DMS153 (cell line): Measurements from ENCODE around the gene FAM110C.
"Not testable (repeated sequence)": the region's sequence is repeated elsewhere in the genome, so short reads cannot be mapped to it uniquely, and the experiment has no call there.

Experiments used
- DNase-seq: peaks from one replicate; lab custom pipeline; 2025; lab: John Stamatoyannopoulos, UW

Gene FAM110C

GRCh38 chr2:42788-43187, 3.5 kb downstream of the FAM110C start:
- no peak for DNase-seq

- DNase-seq: no peak
Observed at GRCh38 chr2:40465-40864, 5.8 kb downstream of the FAM110C start.

- no peak for DNase-seq
Observed at GRCh38 chr2:38155-38554, 8.2 kb downstream of the FAM110C start.

GRCh38 chr2:36318-36717, 10.0 kb downstream of the FAM110C start:
- DNase-seq: no peak

DNA sequence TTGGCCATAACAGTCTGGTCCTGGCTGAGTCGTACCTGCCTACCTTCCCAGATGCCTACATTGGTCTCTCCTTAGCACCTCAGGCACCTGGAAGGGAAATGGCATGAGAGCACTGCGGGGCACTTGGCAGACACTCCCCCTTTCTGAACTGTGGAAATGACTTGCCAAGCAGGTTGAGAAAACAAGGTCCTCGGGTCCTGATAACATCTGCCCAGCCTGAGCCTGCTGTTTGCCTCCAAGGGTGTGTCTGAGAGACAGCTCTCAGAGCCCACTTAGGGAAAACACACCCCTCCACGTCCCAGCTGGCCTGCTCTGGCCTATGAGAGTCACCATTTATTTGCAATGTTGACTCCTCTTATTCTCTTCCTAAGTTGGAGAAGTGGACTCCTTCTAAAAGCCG, 10.5 kb downstream of the FAM110C start:
- DNase-seq: peak; percentile 54

DNA sequence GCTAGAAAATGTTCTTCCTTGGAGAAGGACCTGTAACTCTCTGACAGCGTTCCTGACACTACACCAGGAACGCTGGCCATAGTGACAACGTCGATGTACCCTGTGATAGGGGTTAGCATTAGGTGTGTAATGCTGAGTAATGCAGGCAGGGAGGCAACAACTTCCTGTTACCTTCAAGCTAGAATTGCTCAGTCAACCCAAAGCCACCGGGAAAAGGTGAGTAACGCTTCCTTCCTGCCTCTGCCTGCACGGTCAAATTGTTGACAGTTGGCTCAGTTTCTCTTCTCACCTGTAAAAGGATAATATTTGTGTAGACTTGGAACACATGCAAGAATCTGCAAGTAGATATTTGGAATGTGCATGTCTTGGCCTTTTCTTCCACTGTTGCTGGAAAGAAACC, 12.7 kb downstream of the FAM110C start:
- no peak for DNase-seq

DNA sequence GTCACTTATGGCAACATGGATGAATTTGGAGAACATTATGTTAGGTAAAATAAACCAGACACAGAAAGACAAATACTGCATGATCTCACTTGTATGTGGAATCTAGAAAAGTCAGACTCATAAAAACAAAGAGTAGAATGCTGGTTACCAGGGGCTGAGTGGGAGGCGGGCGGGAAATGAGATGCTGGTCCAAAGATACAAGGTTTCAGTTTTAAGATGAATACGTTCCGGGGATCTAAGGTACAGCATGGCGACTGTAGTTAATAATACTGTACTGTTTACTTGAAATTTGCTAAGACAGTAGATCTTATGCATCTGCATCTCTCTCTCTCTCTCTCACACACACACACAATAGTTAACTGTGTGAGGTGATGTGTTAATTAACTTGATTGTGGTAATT, 14.2 kb downstream of the FAM110C start:
- DNase-seq: no peak

DNA sequence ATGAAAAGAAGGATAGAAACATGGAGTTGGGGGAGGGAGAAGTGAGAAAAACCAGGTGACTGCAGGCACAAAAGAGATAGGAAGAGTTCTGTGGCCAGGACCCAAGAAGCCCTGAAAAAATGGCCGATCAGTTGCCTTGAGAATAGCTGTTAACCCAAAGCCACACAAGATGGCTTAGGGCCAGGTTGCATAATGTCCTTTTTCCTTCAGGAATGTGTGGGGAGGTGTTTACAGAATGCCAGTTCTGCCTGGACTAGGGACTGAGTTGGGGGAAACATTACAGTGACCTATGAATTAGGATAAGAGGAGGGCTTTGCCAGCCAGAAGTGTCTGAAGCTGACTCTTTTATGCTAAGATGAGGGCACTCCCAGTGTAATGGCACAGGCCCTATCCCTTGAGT, 17.1 kb downstream of the FAM110C start:
- no peak for DNase-seq

- no peak for DNase-seq
Observed at GRCh38 chr2:28406-28975, 17.8 kb downstream of the FAM110C start.

- DNase-seq: no peak
Observed at GRCh38 chr2:26891-27290, 19.4 kb downstream of the FAM110C start.

DNA sequence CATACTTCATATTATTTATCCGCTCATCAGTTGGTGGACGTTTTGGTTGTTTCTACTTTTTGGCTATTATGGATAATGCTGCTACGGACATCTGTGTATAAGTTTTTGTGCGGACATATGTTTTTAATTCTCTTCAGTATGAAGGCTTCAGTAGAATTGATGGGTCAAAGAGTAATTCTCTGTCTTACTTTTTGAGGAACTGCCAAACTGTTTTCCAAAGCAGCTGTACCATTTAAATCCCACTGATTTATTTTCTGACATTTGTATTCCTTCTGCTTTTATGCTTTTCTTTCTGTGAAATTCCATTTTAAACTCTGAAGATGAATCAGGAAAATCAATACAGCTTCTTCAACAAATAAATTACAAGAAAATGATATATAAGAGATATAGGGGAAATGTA, 20.8 kb downstream of the FAM110C start:
- DNase-seq: no peak

DNA sequence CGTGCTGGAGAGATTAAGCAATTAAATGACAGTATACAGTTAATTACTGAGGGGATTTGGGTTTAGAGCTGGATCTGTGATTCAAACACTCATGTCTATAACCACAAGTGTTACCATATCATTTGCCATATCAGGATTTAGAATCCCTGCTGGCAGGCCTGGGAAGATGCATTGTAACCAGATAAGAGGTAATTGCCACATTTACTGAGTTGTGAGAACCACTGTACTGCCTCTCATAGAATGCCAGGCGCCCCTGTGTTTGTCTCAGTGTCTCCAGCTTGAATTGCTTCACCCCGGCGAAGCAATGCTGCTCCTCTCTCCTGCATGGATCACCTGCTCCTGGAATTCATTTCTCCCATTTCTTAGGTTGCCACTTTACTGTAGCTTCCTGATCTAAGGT, 21.7 kb downstream of the FAM110C start:
- DNase-seq: not testable (repeated sequence)

DNA sequence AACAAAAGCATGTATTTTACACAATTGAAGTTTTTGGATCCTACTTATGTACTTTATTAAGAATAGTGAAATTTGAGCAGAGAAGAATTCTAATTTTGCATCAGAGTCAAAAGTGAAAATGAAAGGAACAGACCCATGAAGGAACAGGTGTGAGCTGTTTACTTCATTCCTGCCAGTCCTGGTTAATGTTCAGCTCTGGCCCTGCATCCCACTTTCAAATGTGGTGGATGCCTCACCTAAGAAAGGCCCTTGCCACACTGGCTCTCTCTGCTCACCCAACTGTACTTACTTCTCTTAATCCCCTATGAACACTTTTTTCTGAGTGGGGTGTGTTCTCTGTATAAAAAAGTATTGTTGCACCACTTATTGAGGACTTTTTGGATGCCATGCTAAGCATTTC, 22.2 kb downstream of the FAM110C start:
- DNase-seq: no peak

GRCh38 chr2:23283-23682, 23.0 kb downstream of the FAM110C start:
- DNase-seq: no peak

GRCh38 chr2:22244-22643, 24.1 kb downstream of the FAM110C start:
- not testable (repeated sequence) for DNase-seq

- DNase-seq: peak; percentile 4
Observed at GRCh38 chr2:20259-20658, 26.0 kb downstream of the FAM110C start.

DNA sequence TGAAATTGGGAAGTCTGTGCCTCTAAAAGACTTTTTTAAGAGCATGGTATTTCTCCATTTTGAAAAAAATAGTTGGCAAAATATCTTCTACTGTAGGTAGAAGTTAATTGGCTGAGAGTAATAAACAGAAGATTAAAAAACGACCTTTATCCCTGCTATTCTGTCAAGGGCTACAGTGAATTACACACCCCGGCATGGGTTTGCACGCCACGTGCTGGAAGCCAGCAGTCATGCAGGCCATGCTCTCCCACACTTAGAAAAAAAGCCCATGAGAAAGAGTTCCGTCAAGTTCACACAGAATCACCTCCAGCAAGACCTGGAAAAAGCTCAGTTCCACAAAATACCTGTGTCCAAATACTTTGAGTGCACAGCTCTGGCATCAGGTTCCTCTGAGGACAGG, 26.8 kb downstream of the FAM110C start:
- DNase-seq: no peak

DNA sequence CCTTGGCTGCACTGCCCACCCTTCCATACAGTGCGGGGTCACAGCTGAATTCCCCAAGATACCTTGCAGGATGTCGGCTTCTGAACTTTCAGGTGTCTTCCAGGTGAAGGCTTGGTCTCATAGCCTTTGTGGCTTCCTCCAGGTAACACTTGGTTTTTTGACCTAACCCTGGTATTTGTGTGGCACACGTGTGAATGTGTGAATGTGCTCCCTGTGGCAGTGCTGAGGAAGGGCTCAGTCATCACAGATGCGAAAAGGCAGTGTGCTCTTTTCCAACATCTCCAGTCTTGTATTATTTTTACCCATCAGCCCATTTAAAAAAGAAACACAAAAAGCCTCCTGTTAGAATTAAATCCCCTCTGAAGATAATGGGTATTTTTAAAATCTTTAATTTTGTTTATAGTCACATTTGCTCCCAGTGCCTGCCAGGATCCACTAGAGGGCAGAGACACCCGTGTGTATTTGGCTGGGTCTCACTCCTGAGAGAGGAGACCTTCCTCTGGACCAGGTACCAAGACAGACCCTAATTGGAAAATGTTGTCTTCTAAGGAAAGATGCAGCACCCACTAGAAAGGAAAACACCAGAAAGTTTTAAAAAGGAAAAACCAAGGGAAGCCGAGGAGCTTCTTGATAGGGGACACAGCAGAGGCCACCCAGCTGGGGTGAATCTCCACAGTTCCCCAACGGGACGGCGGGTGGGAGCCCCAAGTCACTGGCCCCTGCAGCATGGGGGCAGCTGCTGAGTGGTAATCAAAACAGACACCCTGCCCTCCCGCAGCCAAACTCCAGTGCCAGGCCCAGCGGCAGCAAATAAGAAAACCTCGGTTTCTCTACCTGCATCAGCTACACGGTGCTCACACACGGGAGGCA, 27.7 kb downstream of the FAM110C start:
- DNase-seq: no peak

GRCh38 chr2:15916-16315, 30.4 kb downstream of the FAM110C start:
- DNase-seq: not testable (repeated sequence)

DNA sequence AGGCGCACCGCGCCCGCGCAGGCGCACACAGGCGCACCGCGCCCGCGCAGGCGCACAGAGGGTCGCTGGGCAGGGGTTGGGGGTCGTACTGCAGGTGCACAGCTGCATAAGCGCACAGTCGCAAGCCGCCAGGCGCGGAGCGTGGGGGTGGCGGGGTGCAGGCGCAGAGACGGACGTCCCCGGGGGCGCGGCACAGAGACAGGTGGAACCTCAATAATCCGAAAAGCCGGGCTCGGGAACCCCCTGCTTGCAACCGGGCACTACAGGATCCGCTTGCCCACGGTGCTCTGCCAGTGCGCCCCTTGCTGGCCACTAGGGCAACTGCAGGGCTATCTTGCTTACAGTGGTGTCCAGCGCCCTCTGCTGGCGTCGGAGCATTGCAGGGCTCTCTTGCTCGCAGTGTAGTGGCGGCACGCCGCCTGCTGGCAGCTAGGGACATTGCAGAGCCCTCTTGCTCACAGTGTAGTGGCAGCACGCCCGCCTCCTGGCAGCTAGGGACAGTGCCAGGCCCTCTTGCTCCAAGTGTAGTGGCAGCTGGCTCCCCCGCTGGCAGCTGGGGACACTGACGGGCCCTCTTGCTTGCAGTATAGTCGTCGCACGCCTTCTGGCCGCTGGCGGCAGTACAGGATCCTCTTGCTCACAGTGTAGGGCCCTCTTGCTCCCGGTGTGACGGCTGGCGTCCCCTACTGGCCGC, 34.9 kb downstream of the FAM110C start:
- DNase-seq: no peak

DNA sequence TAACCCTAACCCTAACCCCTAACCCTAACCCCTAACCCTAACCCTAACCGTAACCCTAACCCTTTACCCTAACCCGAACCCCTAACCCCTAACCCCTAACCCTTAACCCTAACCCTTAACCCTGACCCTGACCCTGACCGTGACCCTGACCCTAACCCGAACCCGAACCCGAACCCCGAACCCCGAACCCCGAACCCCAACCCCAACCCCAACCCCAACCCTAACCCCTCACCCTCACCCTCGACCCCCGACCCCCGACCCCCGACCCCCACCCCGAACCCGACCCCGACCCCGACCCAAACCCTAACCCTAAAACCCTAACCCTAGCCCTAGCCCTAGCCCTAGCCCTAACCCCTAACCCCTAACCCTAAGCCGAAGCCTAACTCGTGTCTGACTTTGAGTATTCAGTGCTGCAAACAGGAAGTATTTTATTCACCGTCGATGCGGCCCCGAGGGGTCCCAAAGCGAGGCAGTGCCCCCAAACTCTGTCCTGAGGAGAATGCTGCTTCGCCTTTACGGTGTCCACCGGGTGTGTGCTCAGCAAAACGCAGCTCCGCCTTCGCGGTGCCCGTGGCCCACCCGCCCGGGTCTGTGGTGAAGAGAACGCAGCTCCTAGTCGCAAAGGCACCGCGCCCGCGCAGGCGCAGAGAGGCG, 36.0 kb downstream of the FAM110C start:
- DNase-seq: no peak
